Measurements from ENCODE around the gene DST.

DST gene

DNA sequence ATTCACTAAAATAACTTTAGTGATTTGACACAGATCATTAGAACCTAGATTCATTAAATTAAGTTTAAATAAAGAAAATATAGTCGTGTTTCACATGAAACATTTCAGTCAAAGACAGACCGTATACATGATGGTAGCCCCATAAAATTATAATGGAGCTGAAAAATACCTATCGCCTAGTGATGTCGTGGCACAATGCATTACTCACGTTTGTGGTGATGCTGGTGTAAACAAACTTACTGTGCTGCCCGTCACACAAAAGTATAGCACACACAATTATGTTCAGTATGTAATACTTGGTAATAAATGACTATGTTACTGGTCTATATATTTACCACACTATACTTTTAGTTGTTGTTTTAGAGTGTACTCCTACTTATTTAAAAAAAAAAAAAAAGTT, 17.3 kb downstream of the DST start:
- DNase-seq (ENCODE audit: low read depth) = no peak
- TF ChIP-seq, protein P1, sequence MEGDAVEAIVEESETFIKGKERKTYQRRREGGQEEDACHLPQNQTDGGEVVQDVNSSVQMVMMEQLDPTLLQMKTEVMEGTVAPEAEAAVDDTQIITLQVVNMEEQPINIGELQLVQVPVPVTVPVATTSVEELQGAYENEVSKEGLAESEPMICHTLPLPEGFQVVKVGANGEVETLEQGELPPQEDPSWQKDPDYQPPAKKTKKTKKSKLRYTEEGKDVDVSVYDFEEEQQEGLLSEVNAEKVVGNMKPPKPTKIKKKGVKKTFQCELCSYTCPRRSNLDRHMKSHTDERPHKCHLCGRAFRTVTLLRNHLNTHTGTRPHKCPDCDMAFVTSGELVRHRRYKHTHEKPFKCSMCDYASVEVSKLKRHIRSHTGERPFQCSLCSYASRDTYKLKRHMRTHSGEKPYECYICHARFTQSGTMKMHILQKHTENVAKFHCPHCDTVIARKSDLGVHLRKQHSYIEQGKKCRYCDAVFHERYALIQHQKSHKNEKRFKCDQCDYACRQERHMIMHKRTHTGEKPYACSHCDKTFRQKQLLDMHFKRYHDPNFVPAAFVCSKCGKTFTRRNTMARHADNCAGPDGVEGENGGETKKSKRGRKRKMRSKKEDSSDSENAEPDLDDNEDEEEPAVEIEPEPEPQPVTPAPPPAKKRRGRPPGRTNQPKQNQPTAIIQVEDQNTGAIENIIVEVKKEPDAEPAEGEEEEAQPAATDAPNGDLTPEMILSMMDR (conservative IDR thresholded peaks at IDR 0.05; ENCODE audit: low read length) = no peak
- no peak overlapping the region for H3K4me3 ChIP-seq (ENCODE audit: low read length)

DNA sequence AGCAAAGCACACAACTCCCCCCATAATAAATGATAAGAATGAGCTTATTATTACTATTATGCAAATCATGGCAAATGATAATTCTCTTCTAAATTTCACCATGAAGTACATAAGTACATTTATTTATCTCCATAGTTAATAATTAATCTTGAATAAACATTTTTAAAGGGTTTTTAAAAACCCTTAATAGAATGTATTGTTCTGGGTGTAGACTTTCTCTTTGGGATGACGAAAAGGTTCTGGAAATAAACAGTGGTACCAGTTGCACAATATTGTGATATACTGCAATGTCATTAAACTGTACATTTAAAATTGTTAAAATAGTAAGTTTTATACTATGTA, 18.0 kb downstream of the DST start:
- no peak overlapping the region for H3K4me3 ChIP-seq (ENCODE audit: low read length)
- TF ChIP-seq, protein P1 (conservative IDR thresholded peaks at IDR 0.05; ENCODE audit: low read length) = no peak
- no peak for DNase-seq (ENCODE audit: low read depth)

DNA sequence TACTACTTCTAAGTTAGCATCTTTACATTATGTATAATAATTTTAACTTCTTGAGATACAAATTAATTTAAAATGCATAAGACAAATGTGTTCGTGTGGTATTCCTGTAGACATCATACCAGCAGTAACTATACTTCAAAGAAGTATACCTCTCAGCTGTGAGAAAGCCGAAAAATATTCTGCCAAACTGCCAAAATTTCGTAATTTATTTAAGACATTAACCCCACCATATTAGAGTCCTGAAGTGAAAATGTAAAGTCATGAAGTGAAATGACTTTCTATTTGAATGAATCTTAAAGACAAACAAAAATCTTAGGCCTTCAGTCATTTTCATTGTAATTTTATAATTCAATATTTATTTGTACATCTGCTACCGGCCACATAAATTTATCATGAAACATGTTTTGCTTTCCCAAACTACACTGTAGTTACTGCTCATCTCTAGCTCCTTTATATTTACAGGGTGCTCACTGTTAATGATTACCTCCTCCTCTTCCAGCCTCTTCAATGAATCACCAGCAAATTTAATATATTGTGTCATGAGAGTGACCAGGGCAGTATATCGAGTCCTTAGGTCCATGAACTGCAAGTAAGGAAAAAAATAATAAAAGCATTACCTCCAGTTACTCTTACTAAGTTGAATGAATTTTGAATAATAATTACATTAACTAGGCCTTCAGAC, 18.5 kb downstream of the DST start:
- no peak overlapping the region for H3K4me3 ChIP-seq (ENCODE audit: low read length)
- no peak for DNase-seq (ENCODE audit: low read depth)
- TF ChIP-seq, protein P1 (conservative IDR thresholded peaks at IDR 0.05; ENCODE audit: low read length) = no peak

DNA sequence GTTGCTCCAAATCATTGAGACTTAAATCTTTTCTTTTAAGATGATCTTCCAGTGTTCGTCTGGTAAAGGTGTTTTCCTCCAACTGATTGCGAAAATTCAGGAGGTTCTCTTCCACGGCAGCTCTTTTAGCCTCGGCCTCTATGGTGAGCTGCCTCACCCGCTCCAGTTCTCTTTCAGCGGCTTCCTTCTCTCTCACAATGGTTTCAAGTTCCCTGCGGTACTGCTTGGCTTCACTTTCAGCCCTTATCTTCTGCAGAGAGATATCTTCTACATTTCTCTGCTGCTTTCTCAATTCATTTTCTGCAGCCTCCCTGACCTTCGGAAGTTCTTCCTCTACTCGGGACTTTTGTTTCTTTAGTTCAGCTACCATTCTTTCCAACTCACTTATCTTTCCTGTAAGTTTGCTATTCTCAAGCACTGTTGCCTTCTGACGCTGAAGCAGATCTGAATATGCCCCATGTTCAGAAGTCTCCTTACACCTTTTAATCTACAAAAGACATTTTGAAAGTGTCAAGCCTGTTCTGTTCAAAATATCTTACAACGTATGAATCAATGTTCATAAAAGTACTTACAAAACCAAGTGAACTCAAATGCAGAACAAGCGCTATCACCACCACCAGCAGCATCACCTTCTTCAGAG, 22.3 kb downstream of the DST start:
- TF ChIP-seq, protein P1 (conservative IDR thresholded peaks at IDR 0.05; ENCODE audit: low read length) = no peak
- no peak overlapping the region for H3K4me3 ChIP-seq (ENCODE audit: low read length)
- no peak for DNase-seq (ENCODE audit: low read depth)

DNA sequence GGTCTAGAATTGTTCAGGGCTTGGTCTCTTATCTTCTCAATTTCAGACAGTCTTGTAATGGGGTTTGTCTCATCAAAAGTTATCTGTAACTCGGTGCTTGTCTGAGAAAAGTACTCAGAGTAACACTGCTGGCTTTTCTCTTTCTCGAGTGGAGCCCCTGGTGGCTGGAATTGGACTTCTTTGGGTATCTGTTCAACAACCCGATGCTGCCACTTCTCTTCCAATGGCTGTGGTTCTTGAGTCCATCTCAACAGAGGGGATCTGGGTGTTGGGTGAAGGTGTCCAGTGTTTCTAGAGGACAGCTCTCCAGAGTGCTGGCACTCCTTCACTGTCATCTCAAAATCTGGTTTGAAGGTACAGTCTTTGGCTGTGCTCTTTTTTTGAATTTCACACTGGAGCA, 24.6 kb downstream of the DST start:
- H3K4me3 ChIP-seq (ENCODE audit: low read length) = no peak overlapping the region
- DNase-seq (ENCODE audit: low read depth) = no peak
- TF ChIP-seq, protein P1 (conservative IDR thresholded peaks at IDR 0.05; ENCODE audit: low read length) = no peak; the same call in 1 of the 2 replicates

DNA sequence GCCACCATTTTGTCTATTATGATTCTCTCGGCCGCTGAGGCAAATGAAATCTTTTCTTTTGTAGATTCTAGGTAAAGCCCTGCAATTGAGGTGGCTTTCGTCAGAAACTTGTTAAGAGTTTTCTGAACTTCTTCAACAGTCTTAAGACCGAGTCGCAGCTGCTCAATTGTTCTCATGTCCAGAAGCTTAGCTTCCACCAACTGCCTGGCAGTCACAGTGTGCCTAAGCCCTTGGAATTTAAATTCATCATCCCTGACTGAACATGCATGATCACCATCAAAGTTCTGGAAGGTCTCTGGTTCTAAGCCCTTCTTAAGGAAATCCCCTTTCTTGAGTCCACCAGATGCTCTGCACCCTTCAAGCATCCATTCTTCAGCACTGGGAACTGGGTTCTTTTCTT, 25.7 kb downstream of the DST start:
- TF ChIP-seq, protein P1 (conservative IDR thresholded peaks at IDR 0.05; ENCODE audit: low read length) = no peak
- H3K4me3 ChIP-seq (ENCODE audit: low read length) = no peak overlapping the region

DNA sequence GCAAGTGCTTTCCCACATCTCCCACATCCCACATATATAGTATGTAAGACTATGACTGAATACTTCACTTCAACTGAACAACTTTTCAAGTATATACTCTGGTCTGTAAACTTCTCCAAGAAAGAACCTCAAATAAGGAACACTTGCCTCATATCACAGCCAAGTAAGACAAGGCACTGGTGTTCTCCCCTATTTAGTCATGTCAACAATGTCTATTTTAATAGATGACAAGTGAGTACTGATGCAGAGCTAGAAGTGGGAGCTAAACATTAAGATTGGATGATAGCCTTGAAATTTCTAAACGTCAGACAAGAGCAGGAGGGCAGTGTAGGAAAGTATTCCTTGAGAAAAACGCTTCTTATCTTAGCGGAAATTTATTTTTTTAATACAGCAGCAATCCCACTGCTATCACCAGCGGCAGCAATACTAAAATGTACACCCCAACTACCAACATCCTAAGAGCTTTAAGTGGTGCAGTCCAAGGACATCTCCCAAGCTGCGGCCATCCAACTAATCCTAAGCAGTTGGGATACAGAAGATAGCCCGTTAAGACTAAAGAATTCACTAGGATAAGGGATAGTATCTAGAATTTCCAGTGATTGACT, 29.3 kb downstream of the DST start:
- DNase-seq (ENCODE audit: low read depth) = no peak
- no peak overlapping the region for H3K4me3 ChIP-seq (ENCODE audit: low read length)
- TF ChIP-seq, protein P1 (conservative IDR thresholded peaks at IDR 0.05; ENCODE audit: low read length) = no peak

More for the DNA sequence above, 25.7 kb downstream of the DST start:
- no peak for DNase-seq (ENCODE audit: low read depth)
